ENCODE data around the gene NUDT15.

DNA sequence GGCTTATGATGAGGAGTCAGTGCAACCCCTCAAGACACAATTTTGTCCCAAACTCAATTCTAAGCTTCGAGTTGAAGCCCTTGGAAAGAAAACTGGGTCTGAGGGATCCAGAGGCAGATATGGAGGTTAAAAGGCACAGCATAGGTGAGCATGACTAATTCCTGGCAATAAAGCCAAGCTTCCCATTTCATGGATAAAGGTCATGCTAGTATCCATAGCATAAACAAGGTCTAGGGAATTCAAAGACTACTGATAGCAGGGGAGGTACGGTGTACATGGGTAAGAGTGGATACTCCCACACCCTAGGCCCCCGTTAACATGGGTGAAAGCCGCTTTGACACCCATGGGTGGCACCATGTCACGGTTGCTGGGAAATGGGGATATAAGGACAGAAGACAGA lies 33.4 kb downstream of the NUDT15 start:
- TF ChIP-seq, protein P1, sequence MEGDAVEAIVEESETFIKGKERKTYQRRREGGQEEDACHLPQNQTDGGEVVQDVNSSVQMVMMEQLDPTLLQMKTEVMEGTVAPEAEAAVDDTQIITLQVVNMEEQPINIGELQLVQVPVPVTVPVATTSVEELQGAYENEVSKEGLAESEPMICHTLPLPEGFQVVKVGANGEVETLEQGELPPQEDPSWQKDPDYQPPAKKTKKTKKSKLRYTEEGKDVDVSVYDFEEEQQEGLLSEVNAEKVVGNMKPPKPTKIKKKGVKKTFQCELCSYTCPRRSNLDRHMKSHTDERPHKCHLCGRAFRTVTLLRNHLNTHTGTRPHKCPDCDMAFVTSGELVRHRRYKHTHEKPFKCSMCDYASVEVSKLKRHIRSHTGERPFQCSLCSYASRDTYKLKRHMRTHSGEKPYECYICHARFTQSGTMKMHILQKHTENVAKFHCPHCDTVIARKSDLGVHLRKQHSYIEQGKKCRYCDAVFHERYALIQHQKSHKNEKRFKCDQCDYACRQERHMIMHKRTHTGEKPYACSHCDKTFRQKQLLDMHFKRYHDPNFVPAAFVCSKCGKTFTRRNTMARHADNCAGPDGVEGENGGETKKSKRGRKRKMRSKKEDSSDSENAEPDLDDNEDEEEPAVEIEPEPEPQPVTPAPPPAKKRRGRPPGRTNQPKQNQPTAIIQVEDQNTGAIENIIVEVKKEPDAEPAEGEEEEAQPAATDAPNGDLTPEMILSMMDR (IDR thresholded peaks at IDR 0.05) = no peak
- no peak for TF ChIP-seq EP300 (IDR thresholded peaks at IDR 0.05)

Measured in tibial nerve (tissue), 4 donors.